Caco-2 (cell line): ENCODE results near the gene OR51Q1. TPM values are rescaled to one million over a fixed set of nuclear protein-coding genes. Genes with fewer than 3 reads are reported as not detected.

Experiments used
- Bru-seq: library from RNA; stranded (reverse); fragments of 400-500 nt; gene quantifications from one replicate; lab custom pipeline; 2021; lab: Mats Ljungman, UMichigan
- BruChase-seq, 2 experiments: library from RNA; stranded (reverse); fragments of 400-500 nt; gene quantifications; one replicate each; lab custom pipeline; 2021; lab: Mats Ljungman, UMichigan
- BruUV-seq: library from RNA; stranded (reverse); fragments of 400-500 nt; replicated peaks from 2 replicates; lab custom pipeline; 2021; lab: Mats Ljungman, UMichigan
- CTCF ChIA-PET: fragments of 300-600 bp; sonication (Branson Sonifier 250); formaldehyde crosslinking; loops from one replicate; lab custom pipeline; 2022; ENCODE audit warnings: antibody characterized with exemption; lab: Charles Lee
- POLR2A ChIA-PET: fragments of 300-600 bp; sonication (Branson Sonifier 250); formaldehyde crosslinking; loops from one replicate; lab custom pipeline; 2022; ENCODE audit warnings: antibody characterized with exemption; lab: Charles Lee
- DNase-seq, 2 experiments: peaks; one replicate each; pipeline versions ENCODE4 v3.0.0 to v3.0.0-alpha.2; 2020 to 2022
- H3K27me3 ChIP-seq: replicated peaks from 2 replicates; pipeline ENCODE4 v1.6.0; 2011; ENCODE audit warnings: low read length; ENCODE audit not compliant: control insufficient read depth, insufficient read depth
- H3K36me3 ChIP-seq: 2 replicates; pipeline ENCODE4 v1.5.1; 2011; ENCODE audit warnings: low read length; ENCODE audit not compliant: control insufficient read depth, insufficient read depth
- H3K4me1 ChIP-seq: fragments of 250-450 bp; sonication (Bioruptor Pico); 2 replicates; pipeline ENCODE4 v1.5.1; 2020; ENCODE audit warnings: mild to moderate bottlenecking
- H3K4me3 ChIP-seq: 2 replicates; pipeline ENCODE4 v1.5.1; 2011; ENCODE audit warnings: low read depth, mild to moderate bottlenecking, control low read depth, low read length
- H3K9me3 ChIP-seq: fragments of 250-450 bp; sonication (Bioruptor Pico); 2 replicates; pipeline ENCODE4 v1.5.1; 2020; ENCODE audit warnings: mild to moderate bottlenecking, moderate library complexity
- H3K27ac Mint-ChIP-seq: one replicate; pipeline ENCODE4 v1.8.0; 2022; ENCODE audit warnings: mixed read lengths; ENCODE audit not compliant: unreplicated experiment
- H3K27me3 Mint-ChIP-seq: one replicate; pipeline ENCODE4 v1.8.0; 2022; ENCODE audit warnings: mixed read lengths; ENCODE audit not compliant: insufficient read depth, unreplicated experiment
- H3K36me3 Mint-ChIP-seq: one replicate; pipeline ENCODE4 v1.8.0; 2022; ENCODE audit warnings: mild to moderate bottlenecking, mixed read lengths; ENCODE audit not compliant: insufficient read depth, unreplicated experiment
- H3K4me1 Mint-ChIP-seq: one replicate; pipeline ENCODE4 v1.8.0; 2022; ENCODE audit warnings: low read depth, mixed read lengths; ENCODE audit not compliant: unreplicated experiment
- H3K4me3 Mint-ChIP-seq: one replicate; pipeline ENCODE4 v1.8.0; 2022; ENCODE audit warnings: mild to moderate bottlenecking, moderate library complexity, mixed read lengths; ENCODE audit not compliant: unreplicated experiment
- H3K9me3 Mint-ChIP-seq: one replicate; pipeline ENCODE4 v1.8.0; 2022; ENCODE audit warnings: mixed read lengths; ENCODE audit not compliant: unreplicated experiment
- intact Hi-C: fragments of 100-400 bp; cut with micrococcal nuclease; formaldehyde crosslinking; loops from one replicate; pipeline ENCODE4 v1.10.0; 2022; ENCODE audit not compliant: unreplicated experiment
- long read RNA-seq: library from polyadenylated mRNA; stranded (forward); transcript quantifications from one replicate; pipeline ENCODE4 v2.0.0, GENCODE V29; 2022
- total RNA-seq: library from RNA; stranded (reverse); gene quantifications from 2 replicates; pipeline ENCODE4 v1.2.3, GENCODE V29; 2022
- TF ChIP-seq, protein P1 (sequence below), 2 experiments: fragments of 200-600 bp in 1 of 2; IDR thresholded peaks; 1 replicate in 1 of 2; 2 replicates in 1 of 2; pipeline versions ENCODE4 v1.5.1 to v1.8.0; 2011 to 2022; ENCODE audit warnings: antibody characterized with exemption in 1 of 2, control low read depth in 1 of 2, inconsistent platforms in 1 of 2, low read depth in 1 of 2, low read length in 1 of 2, mild to moderate bottlenecking in 1 of 2, moderate library complexity in 1 of 2; ENCODE audit not compliant: insufficient read depth in 1 of 2, severe bottlenecking in 1 of 2, unreplicated experiment in 1 of 2

The OR51Q1 gene, protein sequence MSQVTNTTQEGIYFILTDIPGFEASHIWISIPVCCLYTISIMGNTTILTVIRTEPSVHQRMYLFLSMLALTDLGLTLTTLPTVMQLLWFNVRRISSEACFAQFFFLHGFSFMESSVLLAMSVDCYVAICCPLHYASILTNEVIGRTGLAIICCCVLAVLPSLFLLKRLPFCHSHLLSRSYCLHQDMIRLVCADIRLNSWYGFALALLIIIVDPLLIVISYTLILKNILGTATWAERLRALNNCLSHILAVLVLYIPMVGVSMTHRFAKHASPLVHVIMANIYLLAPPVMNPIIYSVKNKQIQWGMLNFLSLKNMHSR
- total RNA-seq = not detected in 2 replicates
- not detected for Bru-seq, nascent RNA
- BruChase-seq, experiment 1, labeled RNA remaining after a 2-hour chase = not detected
- not detected for BruChase-seq, experiment 2, labeled RNA remaining after a 6-hour chase
- long read RNA-seq = 0 reads

GRCh38 chr11:5421811-5422210 lies at the start of gene OR51Q1:
TSS of gene OR51Q1 (plus strand) at chr11:5422111. CDS start at chr11:5422201, 90 bp downstream.
- no peak within 1 kb of the TSS for H3K4me3 Mint-ChIP-seq
- H3K36me3 Mint-ChIP-seq = no peaks in the 10 kb centered on the region
- H3K27me3 Mint-ChIP-seq = peaks cover 7% of the 10 kb centered on the region
- ChIA-PET CTCF (no interaction called here), POLR2A (no interaction called here)
- TF ChIP-seq, protein P1, sequence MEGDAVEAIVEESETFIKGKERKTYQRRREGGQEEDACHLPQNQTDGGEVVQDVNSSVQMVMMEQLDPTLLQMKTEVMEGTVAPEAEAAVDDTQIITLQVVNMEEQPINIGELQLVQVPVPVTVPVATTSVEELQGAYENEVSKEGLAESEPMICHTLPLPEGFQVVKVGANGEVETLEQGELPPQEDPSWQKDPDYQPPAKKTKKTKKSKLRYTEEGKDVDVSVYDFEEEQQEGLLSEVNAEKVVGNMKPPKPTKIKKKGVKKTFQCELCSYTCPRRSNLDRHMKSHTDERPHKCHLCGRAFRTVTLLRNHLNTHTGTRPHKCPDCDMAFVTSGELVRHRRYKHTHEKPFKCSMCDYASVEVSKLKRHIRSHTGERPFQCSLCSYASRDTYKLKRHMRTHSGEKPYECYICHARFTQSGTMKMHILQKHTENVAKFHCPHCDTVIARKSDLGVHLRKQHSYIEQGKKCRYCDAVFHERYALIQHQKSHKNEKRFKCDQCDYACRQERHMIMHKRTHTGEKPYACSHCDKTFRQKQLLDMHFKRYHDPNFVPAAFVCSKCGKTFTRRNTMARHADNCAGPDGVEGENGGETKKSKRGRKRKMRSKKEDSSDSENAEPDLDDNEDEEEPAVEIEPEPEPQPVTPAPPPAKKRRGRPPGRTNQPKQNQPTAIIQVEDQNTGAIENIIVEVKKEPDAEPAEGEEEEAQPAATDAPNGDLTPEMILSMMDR (IDR thresholded peaks at IDR 0.05; ENCODE audit: insufficient read depth in 1 of 2, low read depth in 1 of 2, low read length in 1 of 2, severe bottlenecking in 1 of 2, unreplicated experiment in 1 of 2) = no peak
- Histone ChIP-seq H3K4me3 (no peak within 1 kb of the TSS), H3K36me3 (no peaks in the 10 kb centered on the region), H3K27me3 (no peaks in the 10 kb centered on the region), H3K4me1 (peaks cover 5% of the 10 kb centered on the region; the same call in 1 of the 2 replicates), H3K9me3 (no peaks in the 10 kb centered on the region)
- no TSS peak for BruUV-seq
- DNase-seq = no peak
- no peaks in the 10 kb centered on the region for H3K9me3 Mint-ChIP-seq
- H3K27ac Mint-ChIP-seq = no peak within 1 kb of the TSS
- peaks cover 1% of the 10 kb centered on the region for H3K4me1 Mint-ChIP-seq
- intact Hi-C loops = no loop called here

DNA sequence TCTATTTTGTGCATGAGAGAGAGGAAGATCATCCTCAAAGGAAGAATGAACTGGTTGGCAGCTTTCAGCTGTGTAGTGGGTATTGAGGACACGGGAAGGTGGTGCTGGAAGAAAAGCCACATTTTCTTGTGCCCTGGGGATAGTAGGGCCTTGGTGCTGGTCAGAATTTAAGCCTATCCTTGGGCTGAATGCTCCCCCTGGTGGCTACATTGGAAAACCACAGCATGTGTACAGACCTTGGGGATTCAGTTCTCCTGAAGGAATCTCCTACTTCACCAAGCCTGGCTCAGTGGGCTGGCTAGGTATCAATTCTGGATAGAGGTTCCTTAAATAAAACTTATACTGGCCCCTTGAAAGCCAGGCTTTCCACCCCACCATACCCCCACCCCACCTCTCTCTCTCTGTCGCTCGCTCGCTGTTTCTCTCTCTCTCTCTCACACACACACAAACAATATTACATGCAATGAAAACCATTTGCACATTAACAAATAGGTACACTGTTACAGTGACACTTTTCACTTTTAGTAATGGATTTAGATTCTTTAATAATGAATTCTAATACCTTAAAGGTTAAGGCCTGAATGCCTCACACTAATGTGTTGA lies 41.1 kb upstream of the OR51Q1 start:
- ChIA-PET POLR2A (no interaction called here), CTCF (no interaction called here)
- Histone ChIP-seq H3K4me1 (no peaks in the 10 kb centered on the region), H3K36me3 (no peaks in the 10 kb centered on the region), H3K9me3 (no peaks in the 10 kb centered on the region), H3K4me3 (no peak overlapping the region), H3K27me3 (no peaks in the 10 kb centered on the region)
- BruUV-seq = no TSS peak
- H3K9me3 Mint-ChIP-seq = no peaks in the 10 kb centered on the region
- peaks cover 6% of the 10 kb centered on the region for H3K27me3 Mint-ChIP-seq
- intact Hi-C loops = loop anchor here (1.0 kb wide), 3 partner anchors 177 to 755 kb away; no protein-coding TSS in a partner anchor
- no peak overlapping the region for H3K4me3 Mint-ChIP-seq
- H3K27ac Mint-ChIP-seq = no peak overlapping the region
- H3K36me3 Mint-ChIP-seq = no peaks in the 10 kb centered on the region
- no peaks in the 10 kb centered on the region for H3K4me1 Mint-ChIP-seq
- TF ChIP-seq, protein P1 (IDR thresholded peaks at IDR 0.05; ENCODE audit: insufficient read depth in 1 of 2, low read depth in 1 of 2, low read length in 1 of 2, severe bottlenecking in 1 of 2, unreplicated experiment in 1 of 2) = peak; percentile 78 to 92
- peak; percentile 71 to 73 for DNase-seq

DNA sequence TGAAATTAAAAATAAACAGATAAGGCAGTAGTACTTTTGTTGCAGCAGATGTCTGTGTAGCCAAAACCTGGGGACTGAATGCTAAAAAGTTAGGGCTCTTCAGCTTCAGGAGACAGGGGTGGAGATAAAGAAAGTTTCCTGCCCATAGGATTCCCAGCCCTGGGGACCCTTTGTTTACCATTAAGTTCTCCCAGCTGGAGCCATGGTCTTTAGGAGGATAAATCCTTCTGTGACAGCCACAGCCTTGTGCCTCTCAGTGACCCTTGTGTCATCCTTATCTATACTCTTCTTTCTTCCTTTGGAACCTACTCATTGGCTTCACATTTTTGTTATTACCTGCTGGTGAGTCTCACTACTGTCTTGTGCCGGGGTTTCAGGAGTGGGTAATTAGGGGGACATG lies 38.3 kb upstream of the OR51Q1 start, which contains the start of gene OR51M1:
OR51M1 (plus strand) TSS at position 237 of the 400 bp plus-strand sequence. CDS start 5,587 bp downstream, outside the sequence.
- Histone ChIP-seq H3K4me3 (no peak within 1 kb of the TSS), H3K36me3 (no peaks in the 10 kb centered on the region), H3K27me3 (no peaks in the 10 kb centered on the region), H3K4me1 (no peaks in the 10 kb centered on the region), H3K9me3 (no peaks in the 10 kb centered on the region)
- Mint-ChIP-seq H3K27ac (no peak within 1 kb of the TSS), H3K4me1 (no peaks in the 10 kb centered on the region), H3K27me3 (peaks cover 2% of the 10 kb centered on the region), H3K36me3 (no peaks in the 10 kb centered on the region), H3K4me3 (no peak within 1 kb of the TSS), H3K9me3 (no peaks in the 10 kb centered on the region)
- intact Hi-C loops = no loop called here
- TF ChIP-seq, protein P1 (IDR thresholded peaks at IDR 0.05; ENCODE audit: insufficient read depth in 1 of 2, low read depth in 1 of 2, low read length in 1 of 2, severe bottlenecking in 1 of 2, unreplicated experiment in 1 of 2) = no peak
- no TSS peak for BruUV-seq
- ChIA-PET CTCF (no interaction called here), POLR2A (no interaction called here)
- DNase-seq = no peak
